WTC11 (cell line): ENCODE data around the gene SCAANT1. TPM values are rescaled to one million over a fixed set of nuclear protein-coding genes. Genes with fewer than 3 reads are reported as not detected.
A peak's percentile ranks its signal among the peaks of the same experiment; 100 is the strongest.

Source experiments
- ATAC-seq: fragments of 200-7000 bp; cut with Tn5 transposase; 2 replicates; pipeline ENCODE4 v1.10.0; 2021; ENCODE audit warnings: mild to moderate bottlenecking, moderate library complexity
- CTCF ChIA-PET: fragments of 300-600 bp; sonication (Branson Sonifier 250); formaldehyde crosslinking; loops from one replicate; lab custom pipeline; 2021; ENCODE audit warnings: antibody characterized with exemption; lab: Charles Lee
- POLR2A ChIA-PET: fragments of 350-600 bp; sonication (Branson Sonifier 250); formaldehyde crosslinking; loops from one replicate; lab custom pipeline; 2021; ENCODE audit warnings: antibody characterized with exemption; lab: Charles Lee
- DNase-seq: peaks from one replicate; pipeline ENCODE4 v3.0.0; 2021; ENCODE audit warnings: low spot score
- H3K27ac Mint-ChIP-seq: 2 replicates; pipeline ENCODE4 v1.8.0; 2021; ENCODE audit warnings: mixed read lengths
- H3K27me3 Mint-ChIP-seq: 2 replicates; pipeline ENCODE4 v1.8.0; 2021; ENCODE audit warnings: low read depth, mild to moderate bottlenecking, moderate library complexity, mixed read lengths
- H3K36me3 Mint-ChIP-seq: 2 replicates; pipeline ENCODE4 v1.8.0; 2021; ENCODE audit warnings: mixed read lengths
- H3K4me1 Mint-ChIP-seq: 2 replicates; pipeline ENCODE4 v1.8.0; 2022; ENCODE audit warnings: mixed read lengths
- H3K4me3 Mint-ChIP-seq: 2 replicates; pipeline ENCODE4 v1.8.0; 2021; ENCODE audit warnings: mild to moderate bottlenecking, moderate library complexity, mixed read lengths
- H3K9me3 Mint-ChIP-seq: 2 replicates; pipeline ENCODE4 v1.8.0; 2021; ENCODE audit warnings: mixed read lengths
- ATF1 ChIP-seq: sonication (generic); formaldehyde crosslinking; IDR thresholded peaks from 2 replicates; pipeline ENCODE4 v1.8.1; 2023; ENCODE audit warnings: mild to moderate bottlenecking, moderate library complexity, missing genetic modification reagents
- CBFB ChIP-seq: sonication (generic); formaldehyde crosslinking; IDR thresholded peaks from 2 replicates; pipeline ENCODE4 v1.8.1; 2022; ENCODE audit warnings: mild to moderate bottlenecking, low read depth, missing genetic modification reagents
- KAT7 ChIP-seq: sonication (generic); formaldehyde crosslinking; IDR thresholded peaks from 2 replicates; pipeline ENCODE4 v1.8.1; 2023; ENCODE audit warnings: missing genetic modification reagents, mild to moderate bottlenecking, borderline replicate concordance
- PRRX2 ChIP-seq: fragments of 250-450 bp; sonication (Bioruptor Pico); IDR thresholded peaks from 2 replicates; pipeline ENCODE4 v1.8.0; 2021; ENCODE audit warnings: mild to moderate bottlenecking
- SP1 ChIP-seq: sonication (generic); formaldehyde crosslinking; conservative IDR thresholded peaks from 2 replicates; pipeline ENCODE4 v1.8.1; 2022; ENCODE audit warnings: missing genetic modification reagents
- TCF7 ChIP-seq: sonication (generic); formaldehyde crosslinking; IDR thresholded peaks from 2 replicates; pipeline ENCODE4 v1.8.0; 2022; ENCODE audit warnings: mild to moderate bottlenecking, low read depth, missing genetic modification reagents, moderate library complexity
- ZBTB21 ChIP-seq: sonication (generic); formaldehyde crosslinking; IDR thresholded peaks from 2 replicates; pipeline ENCODE4 v1.8.1; 2023; ENCODE audit warnings: mild to moderate bottlenecking, missing genetic modification reagents, borderline replicate concordance
- ZNF263 ChIP-seq: sonication (generic); formaldehyde crosslinking; IDR thresholded peaks from 2 replicates; pipeline ENCODE4 v1.8.1; 2022; ENCODE audit warnings: low read depth, mild to moderate bottlenecking, moderate library complexity, missing genetic modification reagents
- ZNF396 ChIP-seq: fragments of 250-450 bp; sonication (Bioruptor Pico); IDR thresholded peaks from 2 replicates; pipeline ENCODE4 v1.8.0; 2021; ENCODE audit warnings: mild to moderate bottlenecking, moderate library complexity, borderline replicate concordance
- ZNF416 ChIP-seq: fragments of 250-450 bp; sonication (Bioruptor Pico); IDR thresholded peaks from 2 replicates; pipeline ENCODE4 v1.9.0; 2021; ENCODE audit warnings: mild to moderate bottlenecking, inconsistent platforms
- total RNA-seq: library from RNA; stranded (reverse); gene quantifications from 3 replicates; pipeline ENCODE4 v1.2.3, GENCODE V29; 2021
- TF ChIP-seq, protein P1 (sequence below): fragments of 200-600 bp; IDR thresholded peaks from 2 replicates; pipeline ENCODE4 v1.8.0; 2022; ENCODE audit warnings: antibody characterized with exemption
- TF ChIP-seq, protein P2 (sequence below): sonication (generic); formaldehyde crosslinking; IDR thresholded peaks from 2 replicates; pipeline ENCODE4 v1.8.1; 2023; ENCODE audit warnings: mild to moderate bottlenecking, missing genetic modification reagents
- TF ChIP-seq, protein P3 (sequence below): sonication (generic); formaldehyde crosslinking; IDR thresholded peaks from 2 replicates; pipeline ENCODE4 v1.8.1; 2023; ENCODE audit warnings: mild to moderate bottlenecking, missing genetic modification reagents
- TF ChIP-seq, protein P4 (sequence below): sonication (generic); formaldehyde crosslinking; IDR thresholded peaks from 2 replicates; pipeline ENCODE4 v1.8.0; 2022; ENCODE audit warnings: mild to moderate bottlenecking, missing genetic modification reagents

The SCAANT1 gene
- total RNA-seq, 1 experiment from 2014 or later = 1.3 TPM

DNA sequence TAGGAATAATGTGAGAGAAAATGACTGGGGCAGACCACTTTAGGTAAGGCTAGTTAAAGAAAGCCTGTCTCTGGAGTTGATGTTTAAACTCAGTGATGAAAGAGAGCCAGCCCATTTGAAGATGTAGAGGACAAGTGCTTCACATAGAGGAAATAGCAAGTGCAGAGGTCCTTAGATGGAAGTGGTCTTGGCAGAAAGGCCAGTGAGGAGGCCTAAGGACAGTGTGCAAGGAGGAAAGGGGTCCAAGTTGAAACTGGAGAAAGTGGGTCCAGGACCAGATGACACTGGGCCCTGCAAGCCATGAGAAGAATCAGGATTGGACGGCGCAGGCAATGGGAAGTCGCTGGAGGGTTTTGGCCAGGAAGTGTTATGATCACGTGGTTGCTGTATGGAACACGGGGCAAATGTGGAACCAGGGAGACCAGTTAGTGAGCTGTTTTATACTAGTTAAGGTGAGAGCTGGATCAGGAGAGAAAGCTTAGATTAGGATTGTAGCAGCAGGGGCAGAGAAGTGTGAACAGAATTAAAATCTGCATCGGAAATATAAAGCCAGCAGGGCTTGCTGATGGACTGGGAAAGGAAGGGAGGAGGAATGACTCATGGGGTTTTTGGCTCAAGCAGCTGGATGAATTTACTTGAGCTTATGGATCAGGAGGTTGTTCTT is 48.0 kb upstream of the SCAANT1 start:
- ChIA-PET POLR2A (no interaction called here), CTCF (interaction anchor here (0.6 to 4.2 kb wide), 4 partner anchors 16 to 70 kb away, joined by 3 to 36 read pairs (median 4); no protein-coding TSS in a partner anchor)
- Mint-ChIP-seq H3K36me3 (no peaks in the 10 kb centered on the region), H3K9me3 (no peaks in the 10 kb centered on the region), H3K4me1 (peaks cover 54% of the 10 kb centered on the region), H3K4me3 (no peak overlapping the region), H3K27me3 (no peaks in the 10 kb centered on the region), H3K27ac (peak overlapping the region; percentile 57)
- TF ChIP-seq, protein P1, sequence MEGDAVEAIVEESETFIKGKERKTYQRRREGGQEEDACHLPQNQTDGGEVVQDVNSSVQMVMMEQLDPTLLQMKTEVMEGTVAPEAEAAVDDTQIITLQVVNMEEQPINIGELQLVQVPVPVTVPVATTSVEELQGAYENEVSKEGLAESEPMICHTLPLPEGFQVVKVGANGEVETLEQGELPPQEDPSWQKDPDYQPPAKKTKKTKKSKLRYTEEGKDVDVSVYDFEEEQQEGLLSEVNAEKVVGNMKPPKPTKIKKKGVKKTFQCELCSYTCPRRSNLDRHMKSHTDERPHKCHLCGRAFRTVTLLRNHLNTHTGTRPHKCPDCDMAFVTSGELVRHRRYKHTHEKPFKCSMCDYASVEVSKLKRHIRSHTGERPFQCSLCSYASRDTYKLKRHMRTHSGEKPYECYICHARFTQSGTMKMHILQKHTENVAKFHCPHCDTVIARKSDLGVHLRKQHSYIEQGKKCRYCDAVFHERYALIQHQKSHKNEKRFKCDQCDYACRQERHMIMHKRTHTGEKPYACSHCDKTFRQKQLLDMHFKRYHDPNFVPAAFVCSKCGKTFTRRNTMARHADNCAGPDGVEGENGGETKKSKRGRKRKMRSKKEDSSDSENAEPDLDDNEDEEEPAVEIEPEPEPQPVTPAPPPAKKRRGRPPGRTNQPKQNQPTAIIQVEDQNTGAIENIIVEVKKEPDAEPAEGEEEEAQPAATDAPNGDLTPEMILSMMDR = no peak
- no peak for TF ChIP-seq ATF1 (CRISPR knock-in tag)
- TF ChIP-seq, protein P2, sequence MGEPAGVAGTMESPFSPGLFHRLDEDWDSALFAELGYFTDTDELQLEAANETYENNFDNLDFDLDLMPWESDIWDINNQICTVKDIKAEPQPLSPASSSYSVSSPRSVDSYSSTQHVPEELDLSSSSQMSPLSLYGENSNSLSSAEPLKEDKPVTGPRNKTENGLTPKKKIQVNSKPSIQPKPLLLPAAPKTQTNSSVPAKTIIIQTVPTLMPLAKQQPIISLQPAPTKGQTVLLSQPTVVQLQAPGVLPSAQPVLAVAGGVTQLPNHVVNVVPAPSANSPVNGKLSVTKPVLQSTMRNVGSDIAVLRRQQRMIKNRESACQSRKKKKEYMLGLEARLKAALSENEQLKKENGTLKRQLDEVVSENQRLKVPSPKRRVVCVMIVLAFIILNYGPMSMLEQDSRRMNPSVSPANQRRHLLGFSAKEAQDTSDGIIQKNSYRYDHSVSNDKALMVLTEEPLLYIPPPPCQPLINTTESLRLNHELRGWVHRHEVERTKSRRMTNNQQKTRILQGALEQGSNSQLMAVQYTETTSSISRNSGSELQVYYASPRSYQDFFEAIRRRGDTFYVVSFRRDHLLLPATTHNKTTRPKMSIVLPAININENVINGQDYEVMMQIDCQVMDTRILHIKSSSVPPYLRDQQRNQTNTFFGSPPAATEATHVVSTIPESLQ = no peak
- TF ChIP-seq ZNF416 (CRISPR knock-in tag) = no peak
- no peak for TF ChIP-seq SP1 (CRISPR knock-in tag)
- TF ChIP-seq CBFB (CRISPR knock-in tag) = no peak
- TF ChIP-seq, protein P3, sequence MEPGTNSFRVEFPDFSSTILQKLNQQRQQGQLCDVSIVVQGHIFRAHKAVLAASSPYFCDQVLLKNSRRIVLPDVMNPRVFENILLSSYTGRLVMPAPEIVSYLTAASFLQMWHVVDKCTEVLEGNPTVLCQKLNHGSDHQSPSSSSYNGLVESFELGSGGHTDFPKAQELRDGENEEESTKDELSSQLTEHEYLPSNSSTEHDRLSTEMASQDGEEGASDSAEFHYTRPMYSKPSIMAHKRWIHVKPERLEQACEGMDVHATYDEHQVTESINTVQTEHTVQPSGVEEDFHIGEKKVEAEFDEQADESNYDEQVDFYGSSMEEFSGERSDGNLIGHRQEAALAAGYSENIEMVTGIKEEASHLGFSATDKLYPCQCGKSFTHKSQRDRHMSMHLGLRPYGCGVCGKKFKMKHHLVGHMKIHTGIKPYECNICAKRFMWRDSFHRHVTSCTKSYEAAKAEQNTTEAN (CRISPR knock-in tag) = no peak
- TF ChIP-seq, protein P4, sequence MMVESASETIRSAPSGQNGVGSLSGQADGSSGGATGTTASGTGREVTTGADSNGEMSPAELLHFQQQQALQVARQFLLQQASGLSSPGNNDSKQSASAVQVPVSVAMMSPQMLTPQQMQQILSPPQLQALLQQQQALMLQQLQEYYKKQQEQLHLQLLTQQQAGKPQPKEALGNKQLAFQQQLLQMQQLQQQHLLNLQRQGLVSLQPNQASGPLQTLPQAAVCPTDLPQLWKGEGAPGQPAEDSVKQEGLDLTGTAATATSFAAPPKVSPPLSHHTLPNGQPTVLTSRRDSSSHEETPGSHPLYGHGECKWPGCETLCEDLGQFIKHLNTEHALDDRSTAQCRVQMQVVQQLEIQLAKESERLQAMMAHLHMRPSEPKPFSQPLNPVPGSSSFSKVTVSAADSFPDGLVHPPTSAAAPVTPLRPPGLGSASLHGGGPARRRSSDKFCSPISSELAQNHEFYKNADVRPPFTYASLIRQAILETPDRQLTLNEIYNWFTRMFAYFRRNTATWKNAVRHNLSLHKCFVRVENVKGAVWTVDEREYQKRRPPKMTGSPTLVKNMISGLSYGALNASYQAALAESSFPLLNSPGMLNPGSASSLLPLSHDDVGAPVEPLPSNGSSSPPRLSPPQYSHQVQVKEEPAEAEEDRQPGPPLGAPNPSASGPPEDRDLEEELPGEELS (CRISPR knock-in tag) = no peak
- TF ChIP-seq KAT7 (CRISPR knock-in tag) = no peak
- ATAC-seq = no peak; the same call in 1 of the 2 replicates
- DNase-seq = no peak

DNA sequence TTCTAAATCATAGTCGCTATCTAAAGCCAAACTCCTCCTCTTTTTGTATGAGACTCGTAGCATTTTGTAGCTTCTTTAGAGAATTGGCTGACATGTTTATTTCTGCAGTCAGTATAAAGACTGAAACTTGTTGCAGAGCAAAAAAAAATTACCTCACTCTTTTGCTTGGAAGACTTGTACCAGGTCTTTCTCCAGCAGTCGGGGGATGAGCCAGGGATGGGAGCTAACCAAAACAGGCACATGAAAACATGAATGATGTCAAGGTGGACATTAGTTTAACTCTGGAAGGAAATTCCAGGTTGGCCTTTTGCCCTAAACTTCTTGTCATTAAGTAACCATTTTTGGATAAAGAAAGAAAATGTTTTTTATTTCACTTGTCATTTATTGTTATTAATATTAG is 47.0 kb upstream of the SCAANT1 start:
- Mint-ChIP-seq H3K9me3 (no peaks in the 10 kb centered on the region), H3K27me3 (no peaks in the 10 kb centered on the region), H3K36me3 (no peaks in the 10 kb centered on the region; the same call in 1 of the 2 replicates), H3K4me3 (no peak overlapping the region)
- POLR2A ChIA-PET = no interaction called here
- no peak for TF ChIP-seq ZBTB21
- no peak for TF ChIP-seq SP1 (CRISPR knock-in tag)
- no peak for TF ChIP-seq KAT7 (CRISPR knock-in tag)
- TF ChIP-seq ZNF396 (CRISPR knock-in tag) = no peak
- TF ChIP-seq, all 79 proteins: peak for 0
- DNase-seq (no peak), ATAC-seq (no peak)
- Mint-ChIP-seq H3K4me1 (peaks cover 52% of the 10 kb centered on the region), H3K27ac (peak overlapping the region; percentile 25; the same call in 1 of the 2 replicates)
- CTCF ChIA-PET = interaction anchor here (0.7 kb wide), 1 partner anchor 34 kb away, joined by 3 read pairs; no protein-coding TSS in a partner anchor

DNA sequence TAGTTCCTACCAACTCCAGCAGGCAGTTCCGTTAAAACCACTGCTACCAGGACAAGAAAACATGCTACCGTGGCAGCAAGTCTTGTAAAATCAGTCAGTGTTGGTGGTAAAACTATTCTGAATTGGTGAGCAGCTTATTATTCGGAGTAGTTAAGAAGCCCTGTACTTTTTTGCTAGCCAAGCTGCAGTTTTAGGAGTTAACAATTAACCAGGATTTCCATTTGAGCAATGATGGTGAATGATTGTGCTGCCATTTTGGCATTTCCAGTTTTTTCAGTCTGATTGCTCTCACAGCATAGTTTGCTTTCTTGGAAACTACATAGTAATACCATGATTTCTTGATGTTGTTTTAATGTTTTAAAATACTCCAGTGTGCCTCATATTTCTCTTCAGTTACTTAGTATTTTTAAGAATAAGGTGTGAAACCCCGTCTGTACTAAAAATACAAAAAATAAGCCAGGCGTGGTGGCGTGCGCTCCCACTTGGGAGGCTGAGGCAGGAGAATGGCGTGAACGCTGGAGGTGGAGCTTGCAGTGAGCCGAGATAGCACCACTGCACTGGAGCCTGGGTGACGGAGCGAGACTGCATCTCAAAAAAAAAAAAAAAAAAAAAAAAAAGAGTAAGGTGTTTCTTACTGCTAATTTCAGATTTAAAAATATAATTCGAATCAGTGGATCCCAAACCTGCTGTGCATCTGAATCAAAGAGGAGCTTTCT is 43.8 kb upstream of the SCAANT1 start:
- TF ChIP-seq ZNF263 (CRISPR knock-in tag) (no peak), SP1 (CRISPR knock-in tag) (no peak), KAT7 (CRISPR knock-in tag) (no peak), PRRX2 (CRISPR knock-in tag) (no peak), TCF7 (CRISPR knock-in tag) (no peak)
- ChIA-PET CTCF (interaction anchor here (0.6 kb wide), 2 partner anchors 12 to 134 kb away, joined by 3 read pairs; no protein-coding TSS in a partner anchor), POLR2A (no interaction called here)
- peaks cover 64% of the 10 kb centered on the region for H3K4me1 Mint-ChIP-seq
- H3K27ac Mint-ChIP-seq = 0 out of 2 replicates have a peak overlapping the region, but pooled peaks have one; percentile 27
- DNase-seq = no peak
- H3K36me3 Mint-ChIP-seq = no peaks in the 10 kb centered on the region; the same call in 1 of the 2 replicates
- H3K27me3 Mint-ChIP-seq = no peaks in the 10 kb centered on the region
- H3K9me3 Mint-ChIP-seq = no peaks in the 10 kb centered on the region
- H3K4me3 Mint-ChIP-seq = no peak overlapping the region
- ATAC-seq = no peak
